Ovary (tissue), 9 donors: ENCODE results near the gene CCND1. TPM values are rescaled to one million over a fixed set of nuclear protein-coding genes. Genes with fewer than 3 reads are reported as not detected.
A peak's percentile ranks its signal among the peaks of the same experiment; 100 is the strongest.

Source experiments
- DNase-seq, 5 donors: peaks; one replicate each; pipeline ENCODE4 v3.0.0-alpha.2; 2019 to 2020
- H3K27ac ChIP-seq, 2 donors: fragments of 200-600 bp; one replicate each; pipeline versions ENCODE4 v1.5.1 to v1.8.0; 2019 to 2022
- H3K27me3 ChIP-seq: fragments of 200-600 bp; one replicate; pipeline ENCODE4 v1.8.0; 2022
- H3K36me3 ChIP-seq: fragments of 200-600 bp; sonication (generic); one replicate; pipeline ENCODE4 v1.5.1; 2019
- H3K4me1 ChIP-seq: one replicate; pipeline ENCODE4 v1.8.1; 2013; ENCODE audit warnings: mild to moderate bottlenecking, moderate library complexity; ENCODE audit not compliant: insufficient read depth
- H3K4me3 ChIP-seq: fragments of 200-600 bp; sonication (generic); one replicate; pipeline ENCODE4 v1.5.1; 2017
- H3K9me3 ChIP-seq, 2 donors: fragments of 200-600 bp in 1 of 2; sonication (generic) in 1 of 2; one replicate each; pipeline versions ENCODE4 v1.5.1 to v1.8.1; 2013 to 2019; ENCODE audit warnings: mild to moderate bottlenecking in 1 of 2, moderate library complexity in 1 of 2
- EP300 ChIP-seq: sonication (generic); formaldehyde crosslinking; IDR thresholded peaks from one replicate; pipeline ENCODE4 v1.6.1; 2017; ENCODE audit warnings: antibody characterized with exemption
- POLR2A ChIP-seq: fragments of 450-650 bp; IDR thresholded peaks from one replicate; pipeline ENCODE4 v1.6.1; 2017; ENCODE audit warnings: antibody characterized with exemption, mild to moderate bottlenecking, moderate library complexity
- WGBS, 3 donors: extraction: QIAGEN DNeasy Blood & Tissue Kit in 1 of 3; methylation state at CpG; one replicate each; pipeline versions ENCODE4 v1.1.5 to v1.1.7; 2013 to 2017; 5-methylcytosine and 5-hydroxymethylcytosine counted together
- intact Hi-C, 4 donors: fragments of 100-400 bp; cut with DNase I; formaldehyde crosslinking; loops; one replicate each; pipeline versions ENCODE4 v1.11.0 to v1.15.1; 2022 to 2023
- polyA plus RNA-seq, 2 donors: library from polyadenylated mRNA; stranded (reverse); fragments of 200-250 nt in 1 of 2; fragments of 350-450 nt in 1 of 2; fragmentation: Illumina TruSeq in 1 of 2; extraction: RNeasy Lipid Tissue Mini Kit (QIAGEN cat#74804) in 1 of 2; gene quantifications; one replicate each; pipeline ENCODE4 v1.2.3, GENCODE V29; 2013 to 2014
- total RNA-seq, 7 donors: library from RNA; depleted of rRNA in 2 of 7; stranded (reverse); fragments of >200 nt in 2 of 7; fragmentation: NEBNext Ultra II Directional in 3 of 7; extraction: Animal tissue kit (Norgen Biotek cat#: 25700) in 3 of 7; gene quantifications; one replicate each; pipeline versions ENCODE4 v1.1.0 to v1.2.4, GENCODE V29; 2016 to 2023
- TF ChIP-seq, protein P1 (sequence below), 3 donors: fragments of 450-650 bp in 2 of 3; fragments of 200-600 bp in 1 of 3; IDR thresholded peaks; one replicate each; pipeline versions ENCODE4 v1.5.1 to v1.8.0; 2016 to 2022; ENCODE audit warnings: antibody characterized with exemption in 3 of 3, mild to moderate bottlenecking in 1 of 3
- donor health status: DM: no; HTN: no; CAD: no; lungs with moderate emphysema.
- donor health status: DM: no; HTN: no; CAD: no.
- donor health status: Bipolar disorder and iron deficiency.
- donor health status: DM: yes; HTN: yes; CAD: no.
- donor health status: DM: no; HTN: no; CAD: no.
- donor health status: DM: yes; HTN: yes; CAD: no.

Gene CCND1
- total and polyA plus RNA-seq, 9 donors, result 3.4 to 58.9 (median 19.2) TPM

DNA sequence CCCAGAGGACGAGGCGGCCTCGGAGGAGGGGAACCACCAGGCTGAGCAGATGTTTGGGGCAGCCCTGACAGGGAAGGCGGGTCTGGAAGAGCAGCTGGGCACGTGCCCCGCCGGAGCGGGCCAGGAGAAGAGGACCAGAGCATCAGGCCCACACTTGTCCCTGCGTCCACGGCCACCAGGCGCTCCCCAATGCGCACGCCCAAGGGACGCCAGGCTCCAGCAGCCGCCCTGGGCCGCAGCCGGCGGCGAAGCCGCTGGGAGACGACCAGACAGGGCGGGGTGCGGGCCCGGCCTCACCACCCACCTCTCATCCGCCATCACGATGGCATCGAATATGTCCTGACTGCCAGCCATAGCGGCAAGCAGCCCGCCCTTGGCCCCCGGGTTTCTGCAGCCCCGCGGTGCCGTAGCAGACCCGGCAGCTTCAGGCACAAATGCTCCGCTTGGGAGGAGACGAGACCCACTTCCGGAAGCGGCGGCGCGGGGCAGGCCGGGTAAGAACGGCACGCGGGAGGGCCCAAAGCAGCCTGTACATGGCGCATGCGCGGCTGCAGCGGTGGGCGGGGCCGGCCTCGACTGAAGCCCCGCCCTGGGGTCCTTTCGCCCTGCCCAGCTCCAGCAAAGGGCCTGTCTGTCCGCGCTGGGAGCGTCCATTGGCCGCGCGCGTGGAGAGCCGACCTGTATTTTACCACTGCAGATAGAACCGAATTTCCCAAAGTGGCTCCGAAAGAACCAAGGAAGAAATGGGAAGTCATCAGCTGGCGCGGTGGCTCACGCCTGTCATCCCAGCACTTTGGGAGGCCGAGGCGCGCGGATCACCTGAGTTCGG lies 34.1 kb downstream of the CCND1 start, which contains the start of gene LTO1:
Gene LTO1, minus strand, starts transcription at position 468 of the 829 bp plus-strand sequence. Its CDS starts 114 bp downstream, at position 354.
- Histone ChIP-seq H3K4me1 (peaks cover 9% of the 10 kb centered on the region), H3K9me3 (no peaks in the 10 kb centered on the region), H3K27ac (peak within 1 kb of the TSS in 1 of 2 donors; percentile 37), H3K36me3 (no peaks in the 10 kb centered on the region), H3K4me3 (peak within 1 kb of the TSS; percentile 98), H3K27me3 (no peaks in the 10 kb centered on the region)
- WGBS, 3 donors, result 2 to 5% (median 3%) methylated on average over 59 to 72 of the region's 72 CpGs
- intact Hi-C loops, result no loop called here
- TF ChIP-seq EP300 (no peak), POLR2A (peak; percentile 59)
- TF ChIP-seq, protein P1, sequence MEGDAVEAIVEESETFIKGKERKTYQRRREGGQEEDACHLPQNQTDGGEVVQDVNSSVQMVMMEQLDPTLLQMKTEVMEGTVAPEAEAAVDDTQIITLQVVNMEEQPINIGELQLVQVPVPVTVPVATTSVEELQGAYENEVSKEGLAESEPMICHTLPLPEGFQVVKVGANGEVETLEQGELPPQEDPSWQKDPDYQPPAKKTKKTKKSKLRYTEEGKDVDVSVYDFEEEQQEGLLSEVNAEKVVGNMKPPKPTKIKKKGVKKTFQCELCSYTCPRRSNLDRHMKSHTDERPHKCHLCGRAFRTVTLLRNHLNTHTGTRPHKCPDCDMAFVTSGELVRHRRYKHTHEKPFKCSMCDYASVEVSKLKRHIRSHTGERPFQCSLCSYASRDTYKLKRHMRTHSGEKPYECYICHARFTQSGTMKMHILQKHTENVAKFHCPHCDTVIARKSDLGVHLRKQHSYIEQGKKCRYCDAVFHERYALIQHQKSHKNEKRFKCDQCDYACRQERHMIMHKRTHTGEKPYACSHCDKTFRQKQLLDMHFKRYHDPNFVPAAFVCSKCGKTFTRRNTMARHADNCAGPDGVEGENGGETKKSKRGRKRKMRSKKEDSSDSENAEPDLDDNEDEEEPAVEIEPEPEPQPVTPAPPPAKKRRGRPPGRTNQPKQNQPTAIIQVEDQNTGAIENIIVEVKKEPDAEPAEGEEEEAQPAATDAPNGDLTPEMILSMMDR (IDR thresholded peaks at IDR 0.05), result no peak
- peak; percentile 94 to 99 (median 97) for DNase-seq

DNA sequence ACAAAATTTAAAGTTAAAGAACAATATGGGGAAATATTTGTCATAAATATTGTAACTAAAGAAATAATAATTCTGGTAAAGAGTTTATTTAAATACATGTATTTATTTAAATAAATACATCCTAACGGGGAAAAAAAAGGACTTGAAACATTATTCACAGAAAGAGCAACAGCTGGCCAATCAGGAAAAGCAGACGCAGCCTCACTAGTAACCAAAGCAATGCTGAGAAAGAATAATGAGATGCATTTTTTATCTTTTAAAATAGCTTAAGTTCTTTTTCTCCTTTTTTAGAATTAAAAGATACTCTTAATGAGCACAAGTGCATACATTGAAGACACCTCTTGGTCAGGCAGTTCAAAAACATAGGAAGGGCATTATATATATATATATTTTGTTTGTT lies 36.8 kb downstream of the CCND1 start:
- no peaks in the 10 kb centered on the region for H3K9me3 ChIP-seq
- no peak for DNase-seq
- no peak for TF ChIP-seq EP300
- no peak for TF ChIP-seq POLR2A
- TF ChIP-seq, protein P1 (IDR thresholded peaks at IDR 0.05), result no peak
- WGBS, 3 donors, result 13 to 28% (median 13%) methylated on average over 2 of the region's 2 CpGs
- H3K36me3 ChIP-seq, result no peaks in the 10 kb centered on the region
- H3K4me3 ChIP-seq, result no peak overlapping the region
- intact Hi-C loops, result no loop called here
- no peak overlapping the region for H3K27ac ChIP-seq
- no peaks in the 10 kb centered on the region for H3K27me3 ChIP-seq
- H3K4me1 ChIP-seq, result peaks cover 9% of the 10 kb centered on the region

- intact Hi-C loops, result loop anchor here in 3 of 4 donors (5.0 to 10.0 kb wide), 3 partner anchors 204 to 514 kb away; no protein-coding TSS in a partner anchor
These were observed 39.7 kb downstream of the CCND1 start for GRCh38 chr11:69680688-69681087.

DNA sequence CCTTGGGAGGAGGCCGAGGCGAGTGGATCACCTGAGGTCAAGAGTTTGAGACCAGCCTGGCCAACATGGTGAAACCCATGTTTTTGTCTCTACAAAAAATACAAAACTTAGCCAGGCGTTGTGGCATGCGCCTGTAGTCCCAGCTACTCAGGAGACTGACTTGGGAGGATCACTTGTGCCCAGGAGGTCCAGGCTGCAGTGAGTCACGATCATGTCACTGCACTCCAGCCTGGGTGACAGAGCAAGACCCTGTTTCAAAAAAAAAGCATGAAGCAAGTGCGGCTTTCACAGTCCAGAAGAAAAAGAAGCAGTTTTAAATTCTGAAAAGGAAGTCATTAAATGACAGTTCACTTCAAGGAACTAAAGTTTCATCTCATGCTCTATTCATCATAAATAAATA lies 41.3 kb downstream of the CCND1 start:
- H3K27ac ChIP-seq, result no peak overlapping the region
- H3K36me3 ChIP-seq, result no peaks in the 10 kb centered on the region
- intact Hi-C loops, result loop anchor here in 3 of 4 donors (5.0 to 10.0 kb wide), 3 partner anchors 203 to 513 kb away; no protein-coding TSS in a partner anchor
- peaks cover 1% of the 10 kb centered on the region for H3K4me1 ChIP-seq
- 84 to 89% (median 85%) methylated on average over 6 of the region's 6 CpGs for WGBS, 3 donors
- no peak overlapping the region for H3K4me3 ChIP-seq
- no peak for DNase-seq
- H3K27me3 ChIP-seq, result no peaks in the 10 kb centered on the region
- no peaks in the 10 kb centered on the region for H3K9me3 ChIP-seq
- TF ChIP-seq POLR2A (no peak), EP300 (no peak)
- TF ChIP-seq, protein P1 (IDR thresholded peaks at IDR 0.05), result no peak

More at GRCh38 chr11:69680688-69681087, 39.7 kb downstream of the CCND1 start:
- Histone ChIP-seq H3K27ac (no peak overlapping the region), H3K4me1 (peaks cover under 1% of the 10 kb centered on the region), H3K36me3 (no peaks in the 10 kb centered on the region), H3K27me3 (no peaks in the 10 kb centered on the region), H3K9me3 (no peaks in the 10 kb centered on the region), H3K4me3 (no peak overlapping the region)
- no peak for DNase-seq
- TF ChIP-seq EP300, result no peak
- no peak for TF ChIP-seq POLR2A
- TF ChIP-seq, protein P1 (IDR thresholded peaks at IDR 0.05), result no peak
- WGBS, 3 donors, result 90 to 93% (median 90%) methylated on average over 5 of the region's 5 CpGs
